Coronary artery (tissue), 2 donors: Measurements from ENCODE around the gene PCIF1.

Experiments used
- DNase-seq: peaks from one replicate; pipeline ENCODE4 v3.0.0-alpha.2; 2017; ENCODE audit warnings: low spot score
- H3K27ac ChIP-seq, 2 donors: fragments of 200-600 bp; sonication (generic); one replicate each; pipeline ENCODE4 v1.5.1; 2016 to 2019
- H3K4me3 ChIP-seq: fragments of 200-600 bp; sonication (generic); 2 replicates; pipeline ENCODE4 v1.5.1; 2016; ENCODE audit warnings: mild to moderate bottlenecking, moderate library complexity
- CTCF ChIP-seq: fragments of 200-600 bp; sonication (generic); IDR thresholded peaks from one replicate; pipeline ENCODE4 v1.5.1; 2019; ENCODE audit warnings: antibody characterized with exemption

Gene PCIF1

DNA sequence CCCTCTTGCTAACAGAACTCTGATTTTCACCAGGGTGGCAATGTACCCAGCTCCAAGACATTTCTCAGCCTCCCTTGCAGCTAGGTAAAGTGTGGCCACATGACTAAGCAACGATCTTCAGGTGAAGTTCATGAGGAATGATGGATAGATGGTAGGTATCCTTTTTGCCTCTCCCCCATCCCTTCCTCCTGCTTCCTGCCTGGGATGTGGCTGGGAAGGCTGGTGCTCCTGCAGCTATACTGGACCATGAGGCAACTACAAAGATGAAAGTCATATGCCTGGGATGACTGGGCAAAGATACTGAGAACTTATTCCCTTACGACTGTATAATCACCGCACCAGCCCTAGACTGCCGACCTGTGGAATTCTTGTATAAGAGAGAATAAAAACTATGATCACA is 24.1 kb downstream of the PCIF1 start:
- H3K4me3 ChIP-seq: no peak overlapping the region
- TF ChIP-seq CTCF: no peak
- no peak for DNase-seq
- no peak overlapping the region for H3K27ac ChIP-seq

- Histone ChIP-seq H3K27ac (no peak overlapping the region), H3K4me3 (no peak overlapping the region)
- no peak for DNase-seq
- no peak for TF ChIP-seq CTCF
These were observed 24.6 kb downstream of the PCIF1 start for GRCh38 chr20:45959126-45959525.

DNA sequence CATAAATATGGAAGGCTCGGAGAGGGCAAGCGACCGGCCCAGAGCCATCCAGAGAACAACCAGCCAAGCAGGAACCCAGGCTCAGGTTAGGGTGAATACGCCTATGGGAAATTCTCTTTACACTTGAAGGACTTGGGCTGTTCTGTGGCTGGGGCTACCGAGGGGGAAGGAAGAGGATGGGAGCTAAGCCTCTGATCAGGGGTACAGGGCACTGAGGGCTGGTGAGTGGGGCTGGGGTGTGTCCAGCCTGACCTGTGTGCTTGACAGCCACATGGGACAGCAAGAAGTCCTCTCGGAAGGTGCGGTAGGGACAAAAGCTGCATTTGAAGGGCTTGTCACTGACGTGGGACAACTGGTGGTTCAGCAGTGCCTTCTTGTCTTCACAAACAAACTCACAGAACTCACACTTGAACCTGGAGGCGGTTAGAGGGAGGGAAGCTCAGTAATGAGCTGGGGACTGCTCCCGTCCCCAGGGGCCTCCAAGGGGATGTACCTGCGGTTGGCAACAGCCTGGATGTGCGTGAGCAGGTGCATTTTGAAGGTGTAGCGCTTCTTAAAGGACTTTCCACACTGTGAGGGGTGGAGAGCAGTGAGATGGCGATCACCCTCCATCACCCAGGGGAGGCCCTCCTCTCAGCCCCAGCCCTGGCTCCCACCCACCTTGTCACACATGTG is 25.6 kb downstream of the PCIF1 start:
- no peak for TF ChIP-seq CTCF
- no peak for DNase-seq
- no peak overlapping the region for H3K4me3 ChIP-seq
- H3K27ac ChIP-seq: no peak overlapping the region

- TF ChIP-seq CTCF: no peak
- H3K4me3 ChIP-seq: no peak overlapping the region
- DNase-seq: no peak
- H3K27ac ChIP-seq: no peak overlapping the region
These were observed 27.7 kb downstream of the PCIF1 start for GRCh38 chr20:45962031-45962755.

DNA sequence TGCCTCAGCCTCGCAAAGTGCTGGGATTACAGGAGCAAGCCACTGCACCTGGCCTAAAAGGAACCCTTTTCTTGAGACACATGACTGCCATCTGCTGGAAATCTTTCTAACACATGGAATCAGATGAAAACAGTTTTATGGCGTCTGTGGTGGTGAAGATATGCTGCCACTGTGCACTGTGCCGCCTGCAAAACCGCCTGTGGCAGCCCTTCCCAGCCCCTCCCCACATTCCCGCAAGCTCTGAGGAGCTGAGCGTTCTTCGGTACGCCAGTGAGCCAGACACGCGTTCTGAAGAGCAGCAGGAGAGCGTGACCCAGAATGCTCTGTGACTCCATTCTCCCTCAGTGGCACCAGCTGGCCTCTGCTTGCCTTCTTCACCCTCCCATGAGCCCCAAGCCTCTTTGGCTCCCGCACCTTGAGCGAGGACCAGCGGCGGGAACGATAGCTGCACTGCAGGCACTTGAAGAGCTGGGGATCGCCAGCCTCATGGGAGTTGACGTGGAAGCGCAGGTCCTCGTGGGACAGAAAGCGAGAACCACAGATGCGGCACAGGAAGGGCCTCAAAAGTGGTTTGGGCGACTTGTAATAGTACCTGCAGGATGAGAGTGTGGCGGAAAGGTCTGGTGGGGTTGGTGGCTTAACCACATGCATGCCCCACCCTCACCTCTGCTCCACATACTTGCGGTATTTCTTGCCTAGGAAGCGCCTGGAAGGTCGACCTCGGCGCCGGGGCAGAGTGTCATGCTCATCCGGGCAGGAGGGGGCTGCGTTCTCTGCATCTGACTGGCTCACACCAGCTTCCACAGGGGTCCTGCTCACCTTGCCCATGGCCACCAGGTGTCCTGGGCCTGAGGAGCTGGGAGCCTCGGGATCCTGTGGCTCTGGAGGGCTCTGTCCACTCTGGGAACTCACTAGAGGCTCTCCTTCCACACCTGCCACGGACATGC is 28.8 kb downstream of the PCIF1 start:
- TF ChIP-seq CTCF: no peak
- Histone ChIP-seq H3K27ac (no peak overlapping the region), H3K4me3 (no peak overlapping the region)
- DNase-seq: no peak

DNA sequence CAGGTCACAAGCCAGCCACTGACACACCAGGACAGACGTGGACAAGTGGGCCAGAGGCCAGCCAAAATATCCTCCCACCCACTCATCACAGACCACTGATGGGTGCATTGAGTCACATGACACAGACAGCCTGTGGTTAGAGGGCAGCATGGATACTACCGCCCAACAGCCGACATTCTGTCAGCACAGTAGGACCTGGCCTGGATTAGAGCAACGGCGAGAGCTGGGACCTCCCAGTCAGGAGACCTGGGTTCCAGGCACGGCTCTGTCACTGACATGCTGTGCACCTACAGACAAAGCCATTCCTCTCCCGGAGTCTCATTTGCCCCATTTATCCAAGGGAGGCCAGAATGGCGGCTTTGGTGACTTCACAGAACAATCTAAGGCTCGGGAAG is 29.5 kb downstream of the PCIF1 start:
- Histone ChIP-seq H3K4me3 (no peak overlapping the region), H3K27ac (no peak overlapping the region)
- no peak for TF ChIP-seq CTCF
- DNase-seq: no peak
